Neural crest cell (in vitro differentiated cells): Measurements from ENCODE around the gene RELL1. TPM values are rescaled to one million over a fixed set of nuclear protein-coding genes. Genes with fewer than 3 reads are reported as not detected.
A peak's percentile ranks its signal among the peaks of the same experiment; 100 is the strongest.

ENCODE experiments used
- DNase-seq: peaks from one replicate; pipeline ENCODE4 v3.0.0; 2021; ENCODE audit warnings: low read depth, mixed read lengths, low spot score
- H3K27ac Mint-ChIP-seq: one replicate; pipeline ENCODE4 v1.8.0; 2021; ENCODE audit warnings: mild to moderate bottlenecking, mixed read lengths; ENCODE audit not compliant: unreplicated experiment
- H3K27me3 Mint-ChIP-seq: 2 replicates; pipeline ENCODE4 v1.8.0; 2021; ENCODE audit warnings: low read depth, mild to moderate bottlenecking, mixed read lengths
- H3K36me3 Mint-ChIP-seq: 2 replicates; pipeline ENCODE4 v1.8.0; 2021; ENCODE audit warnings: low read depth, mild to moderate bottlenecking, mixed read lengths
- H3K4me1 Mint-ChIP-seq: 2 replicates; pipeline ENCODE4 v1.8.0; 2021; ENCODE audit warnings: mixed read lengths
- H3K4me3 Mint-ChIP-seq: one replicate; pipeline ENCODE4 v1.8.0; 2021; ENCODE audit warnings: mild to moderate bottlenecking, mixed read lengths
- H3K9me3 Mint-ChIP-seq: 2 replicates; pipeline ENCODE4 v1.8.0; 2021; ENCODE audit warnings: mixed read lengths
- CTCF ChIP-seq: fragments of 200-600 bp; sonication (generic); conservative IDR thresholded peaks from 2 replicates; pipeline ENCODE4 v1.5.0; 2021; ENCODE audit warnings: antibody characterized with exemption, mild to moderate bottlenecking
- total RNA-seq: library from RNA; stranded (reverse); gene quantifications from 2 replicates; pipeline ENCODE4 v1.2.1, GENCODE V29; 2021

The RELL1 gene
- total RNA-seq, 1 donor from 2014 or later, result 30.3 TPM

GRCh38 chr4:37602454-37603069 is 83.6 kb downstream of the RELL1 start:
- Mint-ChIP-seq H3K27me3 (no peaks in the 10 kb centered on the region), H3K4me1 (peaks cover 23% of the 10 kb centered on the region), H3K27ac (peak overlapping the region; percentile 75), H3K9me3 (peaks cover 4% of the 10 kb centered on the region), H3K4me3 (no peak overlapping the region), H3K36me3 (peaks cover 7% of the 10 kb centered on the region)
- DNase-seq, result no peak
- no peak for TF ChIP-seq CTCF

GRCh38 chr4:37601531-37601930 is 84.6 kb downstream of the RELL1 start:
- H3K4me1 Mint-ChIP-seq, result peaks cover 23% of the 10 kb centered on the region
- no peak for TF ChIP-seq CTCF
- H3K4me3 Mint-ChIP-seq, result no peak overlapping the region
- DNase-seq, result no peak
- H3K27ac Mint-ChIP-seq, result no peak overlapping the region
- H3K36me3 Mint-ChIP-seq, result peaks cover 3% of the 10 kb centered on the region
- H3K27me3 Mint-ChIP-seq, result no peaks in the 10 kb centered on the region
- H3K9me3 Mint-ChIP-seq, result no peaks in the 10 kb centered on the region

GRCh38 chr4:37599092-37599790 is 86.9 kb downstream of the RELL1 start:
- Mint-ChIP-seq H3K4me3 (no peak overlapping the region), H3K27ac (no peak overlapping the region), H3K4me1 (peaks cover 22% of the 10 kb centered on the region), H3K27me3 (no peaks in the 10 kb centered on the region), H3K36me3 (no peaks in the 10 kb centered on the region), H3K9me3 (no peaks in the 10 kb centered on the region)
- TF ChIP-seq CTCF, result no peak
- DNase-seq, result no peak

GRCh38 chr4:37597034-37597433 is 89.1 kb downstream of the RELL1 start:
- H3K27me3 Mint-ChIP-seq, result no peaks in the 10 kb centered on the region
- H3K27ac Mint-ChIP-seq, result no peak overlapping the region
- no peaks in the 10 kb centered on the region for H3K36me3 Mint-ChIP-seq
- no peak for DNase-seq
- no peak overlapping the region for H3K4me3 Mint-ChIP-seq
- no peak for TF ChIP-seq CTCF
- peaks cover 21% of the 10 kb centered on the region for H3K4me1 Mint-ChIP-seq
- no peaks in the 10 kb centered on the region for H3K9me3 Mint-ChIP-seq

GRCh38 chr4:37595875-37596680 is 90.1 kb downstream of the RELL1 start:
- Mint-ChIP-seq H3K4me1 (peaks cover 18% of the 10 kb centered on the region), H3K36me3 (no peaks in the 10 kb centered on the region), H3K27me3 (no peaks in the 10 kb centered on the region), H3K4me3 (no peak overlapping the region), H3K9me3 (no peaks in the 10 kb centered on the region), H3K27ac (no peak overlapping the region)
- no peak for DNase-seq
- TF ChIP-seq CTCF, result no peak
